ENCODE results near the gene GPC6.

Gene GPC6

GRCh38 chr13:93307651-93308050, 81.0 kb downstream of the GPC6 start:
- Histone ChIP-seq H3K27me3 (ENCODE audit: insufficient read depth, low read depth) (no peaks in the 10 kb centered on the region), H3K36me3 (ENCODE audit: insufficient read depth) (no peaks in the 10 kb centered on the region), H3K79me2 (ENCODE audit: insufficient read depth, low read depth) (no peaks in the 10 kb centered on the region), H2AFZ (ENCODE audit: low read depth) (no peak overlapping the region), H3K9ac (no peak overlapping the region), H3K4me2 (no peak overlapping the region), H3K4me1 (ENCODE audit: low read depth, poor library complexity, severe bottlenecking) (no peaks in the 10 kb centered on the region), H3K27ac (no peak overlapping the region), H3K4me3 (IDR thresholded peaks at IDR 0.05; ENCODE audit: insufficient read depth, low read depth, low read length) (no peak overlapping the region), H4K20me1 (ENCODE audit: insufficient read depth) (no peaks in the 10 kb centered on the region)
- TF ChIP-seq, protein P1, sequence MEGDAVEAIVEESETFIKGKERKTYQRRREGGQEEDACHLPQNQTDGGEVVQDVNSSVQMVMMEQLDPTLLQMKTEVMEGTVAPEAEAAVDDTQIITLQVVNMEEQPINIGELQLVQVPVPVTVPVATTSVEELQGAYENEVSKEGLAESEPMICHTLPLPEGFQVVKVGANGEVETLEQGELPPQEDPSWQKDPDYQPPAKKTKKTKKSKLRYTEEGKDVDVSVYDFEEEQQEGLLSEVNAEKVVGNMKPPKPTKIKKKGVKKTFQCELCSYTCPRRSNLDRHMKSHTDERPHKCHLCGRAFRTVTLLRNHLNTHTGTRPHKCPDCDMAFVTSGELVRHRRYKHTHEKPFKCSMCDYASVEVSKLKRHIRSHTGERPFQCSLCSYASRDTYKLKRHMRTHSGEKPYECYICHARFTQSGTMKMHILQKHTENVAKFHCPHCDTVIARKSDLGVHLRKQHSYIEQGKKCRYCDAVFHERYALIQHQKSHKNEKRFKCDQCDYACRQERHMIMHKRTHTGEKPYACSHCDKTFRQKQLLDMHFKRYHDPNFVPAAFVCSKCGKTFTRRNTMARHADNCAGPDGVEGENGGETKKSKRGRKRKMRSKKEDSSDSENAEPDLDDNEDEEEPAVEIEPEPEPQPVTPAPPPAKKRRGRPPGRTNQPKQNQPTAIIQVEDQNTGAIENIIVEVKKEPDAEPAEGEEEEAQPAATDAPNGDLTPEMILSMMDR (conservative IDR thresholded peaks at IDR 0.05; ENCODE audit: low read depth, low read length): no peak

GRCh38 chr13:93309886-93310523, 83.4 kb downstream of the GPC6 start:
- no peak overlapping the region for H3K27ac ChIP-seq
- TF ChIP-seq, protein P1 (conservative IDR thresholded peaks at IDR 0.05; ENCODE audit: low read depth, low read length): no peak
- no peaks in the 10 kb centered on the region for H3K27me3 ChIP-seq (ENCODE audit: insufficient read depth, low read depth)

GRCh38 chr13:93316841-93317240, 90.2 kb downstream of the GPC6 start:
- no peak overlapping the region for H3K4me3 ChIP-seq (IDR thresholded peaks at IDR 0.05; ENCODE audit: insufficient read depth, low read depth, low read length)
- H3K27ac ChIP-seq: no peak overlapping the region
- H2AFZ ChIP-seq (ENCODE audit: low read depth): no peak overlapping the region
- no peaks in the 10 kb centered on the region for H4K20me1 ChIP-seq (ENCODE audit: insufficient read depth)
- H3K4me1 ChIP-seq (ENCODE audit: low read depth, poor library complexity, severe bottlenecking): no peaks in the 10 kb centered on the region
- no peaks in the 10 kb centered on the region for H3K79me2 ChIP-seq (ENCODE audit: insufficient read depth, low read depth)
- H3K27me3 ChIP-seq (ENCODE audit: insufficient read depth, low read depth): no peaks in the 10 kb centered on the region
- H3K36me3 ChIP-seq (ENCODE audit: insufficient read depth): no peaks in the 10 kb centered on the region
- H3K4me2 ChIP-seq: no peak overlapping the region
- TF ChIP-seq, protein P1 (conservative IDR thresholded peaks at IDR 0.05; ENCODE audit: low read depth, low read length): no peak
- no peak overlapping the region for H3K9ac ChIP-seq

More at GRCh38 chr13:93309886-93310523, 83.4 kb downstream of the GPC6 start:
- H3K4me2 ChIP-seq: no peak overlapping the region
- H3K36me3 ChIP-seq (ENCODE audit: insufficient read depth): no peaks in the 10 kb centered on the region
- no peaks in the 10 kb centered on the region for H3K4me1 ChIP-seq (ENCODE audit: low read depth, poor library complexity, severe bottlenecking)
- no peaks in the 10 kb centered on the region for H4K20me1 ChIP-seq (ENCODE audit: insufficient read depth)
- H3K4me3 ChIP-seq (IDR thresholded peaks at IDR 0.05; ENCODE audit: insufficient read depth, low read depth, low read length): no peak overlapping the region
- no peak overlapping the region for H2AFZ ChIP-seq (ENCODE audit: low read depth)
- no peak overlapping the region for H3K9ac ChIP-seq
- H3K79me2 ChIP-seq (ENCODE audit: insufficient read depth, low read depth): no peaks in the 10 kb centered on the region

GRCh38 chr13:93318534-93319254, 92.1 kb downstream of the GPC6 start:
- H3K4me3 ChIP-seq (IDR thresholded peaks at IDR 0.05; ENCODE audit: insufficient read depth, low read depth, low read length): no peak overlapping the region
- no peaks in the 10 kb centered on the region for H3K4me1 ChIP-seq (ENCODE audit: low read depth, poor library complexity, severe bottlenecking)
- no peaks in the 10 kb centered on the region for H3K36me3 ChIP-seq (ENCODE audit: insufficient read depth)
- no peaks in the 10 kb centered on the region for H3K27me3 ChIP-seq (ENCODE audit: insufficient read depth, low read depth)
- no peak overlapping the region for H3K9ac ChIP-seq
- no peak overlapping the region for H3K27ac ChIP-seq
- no peak overlapping the region for H3K4me2 ChIP-seq
- no peak overlapping the region for H2AFZ ChIP-seq (ENCODE audit: low read depth)
- TF ChIP-seq, protein P1 (conservative IDR thresholded peaks at IDR 0.05; ENCODE audit: low read depth, low read length): no peak
- no peaks in the 10 kb centered on the region for H4K20me1 ChIP-seq (ENCODE audit: insufficient read depth)
- no peaks in the 10 kb centered on the region for H3K79me2 ChIP-seq (ENCODE audit: insufficient read depth, low read depth)
